SW 1271 (cell line): ENCODE data around the gene VPS39.
"Not testable (repeated sequence)": the region's sequence is repeated elsewhere in the genome, so short reads cannot be mapped to it uniquely, and the experiment has no call there.

ENCODE experiments used
- DNase-seq, 2 experiments: peaks; one replicate each; lab custom pipeline; 2025; lab: John Stamatoyannopoulos, UW

The VPS39 gene, protein sequence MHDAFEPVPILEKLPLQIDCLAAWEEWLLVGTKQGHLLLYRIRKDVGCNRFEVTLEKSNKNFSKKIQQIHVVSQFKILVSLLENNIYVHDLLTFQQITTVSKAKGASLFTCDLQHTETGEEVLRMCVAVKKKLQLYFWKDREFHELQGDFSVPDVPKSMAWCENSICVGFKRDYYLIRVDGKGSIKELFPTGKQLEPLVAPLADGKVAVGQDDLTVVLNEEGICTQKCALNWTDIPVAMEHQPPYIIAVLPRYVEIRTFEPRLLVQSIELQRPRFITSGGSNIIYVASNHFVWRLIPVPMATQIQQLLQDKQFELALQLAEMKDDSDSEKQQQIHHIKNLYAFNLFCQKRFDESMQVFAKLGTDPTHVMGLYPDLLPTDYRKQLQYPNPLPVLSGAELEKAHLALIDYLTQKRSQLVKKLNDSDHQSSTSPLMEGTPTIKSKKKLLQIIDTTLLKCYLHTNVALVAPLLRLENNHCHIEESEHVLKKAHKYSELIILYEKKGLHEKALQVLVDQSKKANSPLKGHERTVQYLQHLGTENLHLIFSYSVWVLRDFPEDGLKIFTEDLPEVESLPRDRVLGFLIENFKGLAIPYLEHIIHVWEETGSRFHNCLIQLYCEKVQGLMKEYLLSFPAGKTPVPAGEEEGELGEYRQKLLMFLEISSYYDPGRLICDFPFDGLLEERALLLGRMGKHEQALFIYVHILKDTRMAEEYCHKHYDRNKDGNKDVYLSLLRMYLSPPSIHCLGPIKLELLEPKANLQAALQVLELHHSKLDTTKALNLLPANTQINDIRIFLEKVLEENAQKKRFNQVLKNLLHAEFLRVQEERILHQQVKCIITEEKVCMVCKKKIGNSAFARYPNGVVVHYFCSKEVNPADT

DNA sequence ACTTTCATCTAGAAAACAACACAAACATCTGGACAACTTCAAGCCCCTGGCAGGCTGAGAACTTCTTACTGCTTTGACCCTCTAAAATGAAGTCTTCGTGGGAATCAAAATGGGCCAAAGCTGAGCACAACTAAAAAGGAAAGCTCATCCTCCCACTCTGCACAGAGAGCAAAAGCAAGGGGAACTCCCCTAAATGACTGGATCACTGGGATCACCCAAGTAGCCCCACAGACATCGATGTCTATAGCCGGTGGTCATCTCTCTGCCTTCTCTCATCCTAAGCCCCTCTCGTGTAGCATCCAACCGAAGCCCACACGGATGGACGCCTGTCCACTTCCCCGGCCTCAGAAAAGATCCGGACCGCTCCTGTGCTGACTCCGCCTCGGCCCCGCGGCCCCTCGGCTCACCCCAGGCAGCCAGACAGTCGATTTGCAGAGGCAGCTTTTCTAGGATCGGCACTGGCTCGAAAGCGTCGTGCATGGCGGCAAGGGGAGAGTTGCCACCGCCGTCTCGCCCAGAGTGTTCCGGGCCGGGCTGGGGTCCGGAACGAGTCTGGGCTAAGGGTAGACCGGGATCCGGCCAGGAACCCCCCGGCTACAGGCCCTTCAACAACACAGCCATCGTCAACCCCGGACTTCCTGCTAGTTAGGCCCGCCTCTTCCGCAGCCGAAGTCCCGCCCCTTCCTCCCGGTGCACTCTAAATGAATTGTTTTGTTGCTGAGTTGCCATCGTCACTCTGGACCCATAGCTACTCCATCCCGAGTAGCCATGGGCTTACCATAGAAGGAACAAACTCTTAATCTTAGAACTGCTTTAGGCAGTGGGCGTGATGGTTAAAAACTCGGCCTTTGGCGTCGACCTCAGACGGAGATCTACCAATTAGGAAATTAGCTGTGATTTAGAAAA, at the start of gene VPS39:
Gene VPS39, minus strand, starts transcription at position 631 of the 906 bp plus-strand sequence. Its CDS starts 151 bp downstream, at position 480.
- peak; percentile 41 to 76 for DNase-seq

DNA sequence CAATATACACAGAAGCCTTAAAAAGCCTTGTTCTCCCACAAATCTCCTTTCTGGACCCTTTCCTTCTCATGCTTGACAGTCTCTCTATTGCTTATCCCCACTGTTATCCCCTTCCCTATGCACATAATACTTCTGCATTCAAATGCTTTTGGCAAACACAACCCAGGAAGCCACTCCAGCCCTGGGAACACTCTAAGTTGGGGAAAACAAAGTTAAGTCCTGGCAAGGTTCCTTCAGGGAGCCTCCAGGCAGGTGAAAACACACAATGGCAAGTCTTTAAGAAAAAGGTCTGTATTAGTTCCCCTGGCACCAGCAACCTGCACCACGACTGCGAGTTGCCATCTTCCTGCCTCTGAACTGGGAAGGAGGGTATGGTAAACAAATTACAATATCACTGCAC, 45.2 kb upstream of the VPS39 start:
- no peak for DNase-seq

DNA sequence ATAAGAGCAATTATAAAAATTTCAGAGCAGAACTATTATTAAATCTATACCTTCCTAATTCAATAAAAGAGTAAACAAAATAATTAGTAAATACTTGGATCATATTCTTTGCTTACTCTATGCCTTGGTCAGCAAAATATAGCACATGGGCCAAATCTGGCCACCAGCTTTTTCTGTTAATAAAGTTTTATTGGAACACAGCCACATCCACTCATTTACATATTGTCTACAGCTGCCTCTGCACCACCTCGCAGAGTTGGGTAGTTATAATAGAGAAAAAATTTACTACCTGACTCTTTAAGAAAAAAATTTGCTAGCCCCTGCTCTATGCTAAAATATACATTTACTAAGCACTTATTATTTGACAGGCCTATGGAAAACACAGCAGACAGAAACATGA, 32.7 kb upstream of the VPS39 start:
- DNase-seq = no peak

DNA sequence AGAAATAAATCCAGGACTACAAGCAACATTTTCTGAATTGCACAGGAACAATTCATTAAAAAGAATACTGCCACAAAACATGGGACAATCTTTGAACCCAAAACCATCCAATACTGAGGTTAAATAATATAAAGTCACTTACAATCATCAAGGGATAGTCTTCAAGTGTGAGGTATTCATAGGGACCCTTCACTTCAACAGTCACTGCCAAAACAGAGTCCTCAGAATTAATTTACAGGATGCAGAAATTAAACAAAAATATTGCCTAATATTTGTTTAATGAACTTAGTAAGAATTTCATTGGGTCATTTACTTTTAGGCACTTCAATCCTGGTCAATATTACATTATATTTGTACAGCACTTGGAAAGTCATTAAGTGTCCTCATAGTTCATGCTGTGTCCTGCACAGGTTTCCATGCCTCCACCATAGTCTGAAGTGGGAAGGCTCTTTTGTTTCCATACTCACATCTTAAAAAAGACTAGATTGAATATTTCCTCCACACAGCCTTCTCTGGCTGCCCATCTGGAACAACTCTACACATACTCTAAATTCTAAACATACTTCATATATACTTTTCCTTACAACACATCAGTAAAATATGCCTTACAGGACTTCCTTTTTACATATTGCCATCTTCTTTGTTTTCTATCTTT, 31.6 kb upstream of the VPS39 start:
- peak in 1 of 2 experiments; percentile 8 for DNase-seq

DNA sequence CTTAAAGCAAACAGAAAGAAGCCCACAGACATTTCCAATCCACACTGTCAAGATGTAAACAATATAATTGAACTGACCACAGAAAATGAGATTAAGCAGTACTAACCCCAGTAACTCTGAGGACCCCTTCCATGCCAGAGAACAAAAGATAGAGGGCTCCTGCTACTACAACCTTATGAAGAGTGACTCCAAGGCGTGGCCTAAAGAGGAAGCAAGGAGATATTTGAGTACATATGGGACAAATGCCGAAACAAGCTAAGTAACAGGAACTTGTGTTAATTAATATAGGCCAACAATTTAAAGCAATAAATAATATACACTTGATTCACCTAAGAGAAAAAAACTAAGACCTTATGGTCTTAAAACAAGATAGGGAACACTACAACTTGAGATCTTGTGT, 25.0 kb upstream of the VPS39 start:
- DNase-seq = no peak

DNA sequence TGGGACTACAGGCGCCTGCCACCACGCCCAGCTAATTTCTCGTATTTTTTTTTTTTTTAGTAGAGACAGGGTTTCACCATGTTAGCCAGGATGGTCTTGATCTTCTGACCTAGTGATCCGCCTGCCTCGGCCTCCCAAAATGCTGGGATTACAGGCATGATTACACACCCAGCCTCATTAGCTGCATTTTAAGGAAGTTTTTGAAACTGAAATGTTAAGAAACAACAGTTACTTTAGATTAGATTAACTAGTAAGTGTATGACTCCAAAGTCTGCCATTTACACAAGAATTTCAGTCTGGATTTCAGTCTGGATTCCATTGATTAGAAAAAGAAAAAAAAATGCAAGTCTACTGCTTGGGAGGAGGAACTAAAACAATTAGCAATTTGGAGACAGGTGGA, 24.5 kb upstream of the VPS39 start:
- DNase-seq = no peak

DNA sequence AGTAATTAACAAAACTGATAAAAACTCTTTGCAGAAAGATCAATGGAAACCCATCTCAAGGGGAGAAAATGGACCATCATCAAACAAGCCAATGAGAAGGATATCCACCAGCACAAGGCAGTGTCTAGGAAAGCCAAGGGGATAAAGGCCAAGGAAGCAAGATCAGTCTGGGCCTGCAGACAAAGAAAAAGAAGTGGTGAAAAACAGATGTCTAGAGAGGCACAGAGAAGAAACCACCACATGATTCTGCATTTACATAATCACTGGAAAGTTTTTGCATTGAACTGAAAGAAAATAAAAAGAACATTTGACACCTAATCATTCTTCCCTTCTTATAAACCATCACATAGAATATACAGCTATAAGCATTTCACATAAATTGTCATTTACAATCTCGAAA, 23.0 kb upstream of the VPS39 start:
- DNase-seq = no peak

DNA sequence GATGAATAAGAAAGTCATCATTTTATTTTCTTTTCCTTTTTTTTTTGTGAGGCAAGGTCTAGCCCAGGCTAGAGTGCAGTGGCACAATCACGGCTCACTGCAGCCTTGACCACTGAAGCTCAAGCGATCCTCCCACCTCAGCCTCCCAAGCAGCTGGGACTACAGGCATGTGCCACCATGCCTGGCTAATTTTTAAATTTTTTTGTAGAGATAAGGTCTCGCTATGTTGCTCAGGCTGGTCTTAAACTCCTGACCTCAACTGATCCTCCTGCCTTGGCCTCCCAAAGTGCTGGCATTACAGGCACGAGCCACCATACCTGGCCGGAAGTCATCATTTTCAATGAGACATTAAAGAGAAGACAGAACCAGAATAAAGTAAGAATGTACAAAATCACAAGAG, 20.9 kb upstream of the VPS39 start:
- not testable (repeated sequence) for DNase-seq

DNA sequence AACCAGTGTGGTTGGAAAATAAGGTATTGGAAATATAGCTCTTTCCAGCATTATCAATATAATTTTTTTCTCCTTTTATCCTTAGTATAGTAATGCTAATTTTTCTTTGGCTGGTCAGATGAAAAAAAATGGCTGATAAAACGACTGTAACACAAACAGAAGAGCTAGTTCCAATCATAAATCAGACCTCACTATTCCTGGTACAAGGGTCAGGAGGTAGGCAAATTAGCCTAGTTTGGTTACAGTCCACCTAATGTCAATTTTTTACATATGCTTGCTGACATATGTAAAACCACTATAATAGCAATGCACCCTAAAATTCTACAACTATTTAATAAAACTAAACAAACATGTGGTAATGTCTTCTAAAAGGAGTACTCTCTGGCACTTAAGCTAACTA, 19.9 kb upstream of the VPS39 start:
- DNase-seq = no peak

DNA sequence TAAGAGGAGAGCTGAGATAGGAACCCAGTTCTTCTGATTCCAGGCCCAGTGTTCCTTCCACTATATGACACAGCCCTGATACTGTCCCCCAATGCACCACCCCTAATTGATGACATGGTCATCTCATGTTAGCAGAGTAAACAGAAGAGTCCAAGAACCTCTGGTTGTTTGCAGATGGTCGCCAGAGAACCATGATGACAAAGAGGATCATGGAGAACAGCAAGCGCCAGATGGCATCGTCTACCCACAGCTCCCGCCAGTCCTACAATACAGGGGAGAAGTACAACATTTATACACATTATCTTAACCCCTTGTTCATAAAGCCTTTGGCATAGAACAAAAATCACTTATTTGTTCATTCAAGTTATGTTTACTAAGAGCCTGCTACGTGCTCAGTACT, 18.5 kb upstream of the VPS39 start:
- DNase-seq = no peak

DNA sequence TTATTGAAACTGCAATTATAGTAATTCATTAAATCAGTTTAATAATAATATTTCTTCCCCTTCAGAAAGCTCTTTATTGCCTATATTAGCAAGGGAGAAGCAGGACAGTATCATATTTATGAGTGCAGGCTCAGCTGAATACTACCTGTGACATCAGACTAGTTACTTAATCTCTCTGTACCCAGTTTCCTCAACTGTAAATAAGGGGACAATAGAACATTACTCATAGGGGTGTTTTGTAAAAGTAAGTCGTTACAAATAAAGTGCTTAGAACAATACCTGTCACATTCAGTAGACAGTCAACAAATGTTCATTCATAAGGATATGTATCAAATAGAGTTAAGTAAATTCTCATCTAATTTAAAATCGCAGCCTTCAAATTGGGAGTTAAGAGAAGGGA, 12.1 kb upstream of the VPS39 start:
- no peak for DNase-seq

DNA sequence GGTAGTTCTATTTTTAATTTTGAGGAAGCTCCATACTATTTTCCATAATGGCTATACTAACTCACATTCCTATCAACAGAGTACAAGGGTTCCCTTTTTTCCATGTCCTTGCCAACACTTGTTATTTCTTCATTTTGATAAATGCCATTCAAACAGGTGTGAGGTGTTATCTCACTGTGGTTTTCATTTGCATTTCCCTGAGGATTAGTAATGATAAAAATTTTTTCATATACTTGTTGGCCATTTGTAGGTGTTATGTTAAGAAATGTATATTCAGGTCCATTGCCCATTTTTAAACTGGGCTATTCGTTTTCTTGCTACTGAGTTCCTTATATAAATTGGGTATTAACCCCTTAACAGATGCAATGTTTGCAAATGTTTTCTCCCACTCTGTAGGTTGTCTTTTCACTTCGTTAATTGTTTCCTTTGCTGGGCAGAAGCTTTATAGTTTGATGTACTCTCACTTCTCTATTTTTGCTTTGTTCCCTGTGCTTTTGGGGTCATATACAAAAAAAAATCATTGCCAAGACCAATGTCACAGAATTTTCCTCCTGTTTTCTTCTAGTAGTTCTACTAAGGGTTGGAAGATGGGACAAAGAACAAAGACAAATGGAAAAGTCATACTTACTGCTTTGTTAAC, 11.0 kb upstream of the VPS39 start:
- no peak for DNase-seq

DNA sequence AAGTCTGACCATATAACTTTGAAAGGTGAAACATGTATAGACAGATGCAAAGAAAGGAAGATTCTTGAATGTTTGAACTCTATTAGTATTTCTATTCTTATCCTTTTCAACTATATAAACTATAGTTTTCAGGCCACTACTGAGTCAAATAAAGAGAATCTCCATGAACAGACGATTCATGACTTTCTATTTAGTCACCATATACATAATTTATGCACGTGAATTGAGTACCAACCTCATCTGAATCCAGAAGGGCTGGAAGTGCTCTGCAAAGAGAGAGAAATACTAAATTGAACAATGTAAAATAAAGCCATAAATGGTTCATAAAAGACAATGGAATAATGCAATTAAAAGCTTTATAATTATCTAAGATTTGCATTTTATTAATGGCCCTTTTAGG, 9.5 kb upstream of the VPS39 start:
- no peak for DNase-seq

DNA sequence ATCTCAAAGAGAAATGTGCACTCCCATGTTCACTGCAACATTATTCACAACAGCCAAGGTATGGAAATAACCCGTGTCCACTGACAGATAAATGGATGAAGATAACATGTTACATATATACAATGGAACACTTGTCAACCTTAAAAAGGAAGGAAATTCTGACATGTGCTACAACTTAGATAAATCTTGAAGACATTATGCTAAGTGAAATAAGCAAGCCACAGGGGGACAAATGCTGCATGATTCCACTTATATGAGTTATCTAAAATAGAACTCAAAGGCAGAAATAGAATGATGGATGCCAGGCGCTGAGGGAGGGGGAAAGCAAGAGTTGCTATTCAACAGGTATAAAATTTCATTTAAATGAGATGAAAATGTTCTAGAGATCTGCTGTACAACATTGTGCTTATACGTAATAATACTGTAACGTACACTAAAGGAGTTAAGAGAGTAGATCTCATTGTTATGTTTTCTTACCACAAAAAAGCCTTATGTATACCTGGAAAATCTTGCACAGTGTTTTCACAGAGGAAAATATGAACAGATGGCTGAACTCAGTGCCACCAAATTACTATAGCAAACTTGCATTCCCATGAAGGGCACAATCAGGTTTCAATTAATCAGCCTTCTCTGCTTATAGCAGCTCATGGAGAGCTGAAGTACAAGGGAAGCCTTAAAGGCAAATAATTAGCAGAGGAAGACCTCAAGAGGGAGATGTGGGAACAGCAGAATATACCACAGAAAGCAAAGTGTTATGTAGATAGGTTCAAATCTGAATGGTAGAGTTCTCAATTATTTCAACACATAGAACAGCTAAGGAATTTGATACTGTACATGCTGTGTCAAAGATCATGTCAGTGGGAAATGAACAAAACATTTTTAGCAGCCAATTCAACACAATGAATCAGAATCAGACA, 8.1 kb upstream of the VPS39 start:
- peak in 1 of 2 experiments; percentile 11 for DNase-seq

DNA sequence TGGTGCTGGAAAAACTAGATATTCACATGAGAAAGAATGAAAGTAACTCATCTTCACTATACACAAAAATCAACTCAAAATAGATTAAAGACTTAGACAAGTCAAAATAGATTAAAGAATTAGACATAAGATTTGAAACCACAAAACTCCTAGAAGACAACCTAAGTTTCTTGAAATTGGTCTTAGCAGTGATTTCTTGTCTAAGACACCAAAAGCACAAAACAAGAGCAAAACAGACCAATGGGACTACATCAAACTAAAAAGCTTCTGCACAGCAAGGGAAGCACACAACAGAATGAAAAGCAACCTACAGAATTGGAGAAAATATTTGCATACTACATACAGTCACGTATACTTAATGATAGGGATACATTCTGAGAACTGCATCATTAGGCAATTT, 6.5 kb upstream of the VPS39 start:
- DNase-seq = no peak

DNA sequence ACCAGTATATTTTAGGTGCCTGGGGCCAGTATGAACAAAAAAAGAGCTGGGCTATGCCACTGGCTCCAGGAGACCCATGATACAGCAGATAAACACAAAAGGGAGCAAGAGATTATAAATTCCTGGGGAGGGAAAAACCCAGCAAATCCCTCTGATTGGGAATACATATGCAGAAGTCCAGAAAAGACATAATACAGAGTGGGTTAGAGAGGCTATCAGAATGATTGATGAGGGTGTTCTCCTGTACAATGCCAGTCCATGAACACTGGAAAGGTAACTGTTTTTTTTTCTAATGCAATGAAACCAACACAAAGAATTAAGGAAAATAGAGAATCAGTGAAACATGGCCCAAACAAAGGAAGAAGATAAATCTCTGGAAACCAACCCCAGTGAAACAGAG, 5.4 kb upstream of the VPS39 start:
- DNase-seq = no peak

DNA sequence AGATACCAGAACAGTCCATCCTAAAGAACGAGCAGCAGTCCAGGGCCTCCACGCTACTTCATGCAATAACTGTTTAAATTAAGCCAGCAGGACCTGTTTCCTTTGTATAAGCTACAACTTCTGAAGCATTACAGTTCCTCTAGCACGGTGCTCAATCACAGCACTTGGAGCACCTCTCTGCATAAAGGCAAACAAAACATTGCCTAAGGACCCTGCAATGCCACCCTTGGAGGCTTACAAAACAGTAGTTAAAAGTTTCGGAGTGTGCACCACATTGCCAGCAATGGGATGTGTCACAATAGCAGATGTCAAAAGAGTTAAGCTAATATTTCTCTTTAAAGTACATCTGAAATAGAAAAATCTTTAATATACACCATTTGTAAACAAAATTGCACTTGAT, 2.6 kb upstream of the VPS39 start:
- DNase-seq = no peak

DNA sequence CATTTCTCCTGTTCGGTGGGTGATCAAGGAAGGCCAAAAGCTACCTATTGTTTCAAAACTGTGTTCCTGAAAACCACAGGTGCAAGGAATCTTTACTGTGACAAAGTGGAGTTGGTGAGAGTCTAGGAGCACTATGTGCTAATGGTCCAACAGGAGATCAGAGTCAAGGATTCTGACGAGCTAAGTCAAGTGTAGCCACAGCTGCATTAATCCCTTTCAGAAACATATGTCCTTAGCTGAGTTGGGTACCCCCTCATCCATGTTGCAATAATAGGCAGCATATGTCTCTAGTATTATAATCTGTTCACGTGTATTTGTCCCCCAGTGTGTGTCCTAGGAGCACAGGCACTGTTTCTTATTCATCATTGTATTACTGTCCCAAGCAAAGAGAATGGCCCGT, 1.7 kb downstream of the VPS39 start:
- no peak for DNase-seq

DNA sequence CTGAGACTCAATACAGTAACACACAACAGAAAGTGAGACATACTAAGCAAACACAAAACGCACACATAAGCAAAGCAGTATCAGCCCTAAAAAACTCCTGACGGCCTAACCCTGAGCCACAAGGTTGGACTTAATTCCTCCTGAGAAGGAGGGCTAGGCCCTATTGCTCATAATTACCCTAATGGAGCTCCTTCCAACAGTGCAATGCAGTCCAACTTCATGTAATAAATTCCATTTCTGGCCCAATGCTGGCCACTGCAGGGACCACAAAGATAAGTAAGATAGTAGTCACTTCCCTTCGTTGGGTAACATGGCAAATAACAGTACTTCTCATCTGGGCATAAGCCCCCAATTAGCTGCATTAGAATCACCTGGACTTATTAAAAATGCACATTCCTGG, 4.2 kb downstream of the VPS39 start:
- DNase-seq = no peak

DNA sequence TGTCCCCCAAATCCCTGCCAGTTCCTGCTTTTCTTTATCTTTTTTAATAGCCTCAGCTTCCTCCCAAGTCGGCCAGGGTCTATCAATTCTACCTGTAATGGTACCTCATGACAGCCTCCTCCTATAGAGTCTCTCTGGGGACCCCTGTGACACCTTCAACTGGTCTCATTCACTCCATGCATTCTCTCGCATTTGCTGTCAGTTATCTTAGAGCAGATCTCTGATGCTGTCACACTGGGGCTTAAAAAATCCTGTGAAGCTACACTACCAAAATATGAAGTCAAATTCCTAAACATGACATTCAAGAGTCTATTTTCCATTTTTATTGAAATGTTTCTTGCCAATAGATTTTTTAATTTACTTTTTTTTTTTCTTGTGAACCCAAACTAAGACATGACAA, 5.5 kb downstream of the VPS39 start:
- no peak for DNase-seq
